HG03097 (cell line): ENCODE data around the gene RRP1B.
"Not testable (repeated sequence)": the region's sequence is repeated elsewhere in the genome, so short reads cannot be mapped to it uniquely, and the experiment has no call there.

Experiments used
- ATAC-seq: cut with Tn5 transposase; IDR thresholded peaks from one replicate; pipeline ENCODE4 v1.9.1; 2021; ENCODE audit not compliant: unreplicated experiment, low FRiP score

RRP1B gene

GRCh38 chr21:43665879-43666278, 6.5 kb downstream of the RRP1B start:
- ATAC-seq: no peak

DNA sequence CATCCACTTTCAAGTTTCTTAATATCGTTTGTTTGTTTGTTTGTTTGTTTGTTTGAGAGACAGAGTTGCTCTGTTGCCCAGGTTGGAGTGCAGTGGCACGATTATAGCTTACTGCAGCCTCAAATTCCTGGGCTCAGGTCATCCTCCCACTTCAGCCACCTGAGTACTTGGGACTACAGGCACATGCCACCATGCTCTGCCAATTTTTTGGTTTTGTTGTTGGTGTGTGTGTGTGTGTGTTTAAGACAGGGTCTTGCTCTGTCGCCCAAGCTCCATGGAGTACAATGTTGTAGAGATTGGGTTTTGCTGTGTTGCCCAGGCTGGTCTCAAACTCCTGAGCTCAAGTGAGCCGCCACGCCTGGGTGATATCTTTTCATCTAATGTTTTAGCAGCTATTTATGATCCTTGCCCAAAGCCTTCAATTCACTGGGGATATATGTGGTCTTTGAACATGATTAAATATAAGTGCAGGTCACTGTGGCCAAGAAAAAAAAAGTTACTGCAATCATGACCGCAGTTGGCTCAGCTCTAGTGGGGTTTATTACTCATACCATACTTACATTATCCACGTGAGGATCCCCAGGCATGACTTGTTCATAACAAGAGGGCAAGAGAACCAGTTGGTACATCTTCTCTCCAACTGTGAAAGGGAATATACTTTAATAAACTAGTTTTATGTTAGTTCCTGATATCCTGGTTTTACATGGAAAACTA, 8.0 kb downstream of the RRP1B start:
- no peak for ATAC-seq

- no peak for ATAC-seq
Observed at GRCh38 chr21:43669828-43670605, 10.7 kb downstream of the RRP1B start.

DNA sequence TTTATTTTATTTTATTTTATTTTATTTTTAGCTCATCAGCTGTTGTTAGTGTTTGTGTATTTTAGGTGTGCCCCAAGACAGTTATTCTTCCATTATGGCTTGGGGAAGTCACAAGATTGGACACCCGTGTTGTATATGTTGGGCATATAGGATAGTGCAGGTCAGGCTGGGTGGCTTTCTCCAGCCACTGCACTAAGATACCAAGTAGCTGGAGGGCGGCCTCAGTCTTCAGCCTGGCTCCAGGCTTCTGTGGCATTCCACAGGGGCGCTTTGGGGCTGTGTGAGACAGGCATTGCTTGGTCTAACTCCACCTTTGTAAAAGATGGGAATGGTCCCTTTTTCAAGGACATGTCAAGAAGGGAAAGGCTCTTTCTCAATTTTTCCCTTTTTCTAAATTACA, 16.5 kb downstream of the RRP1B start:
- no peak for ATAC-seq

- ATAC-seq: no peak
Observed at GRCh38 chr21:43676391-43676790, 17.0 kb downstream of the RRP1B start.

- no peak for ATAC-seq
Observed at GRCh38 chr21:43679951-43680350, 20.6 kb downstream of the RRP1B start.

DNA sequence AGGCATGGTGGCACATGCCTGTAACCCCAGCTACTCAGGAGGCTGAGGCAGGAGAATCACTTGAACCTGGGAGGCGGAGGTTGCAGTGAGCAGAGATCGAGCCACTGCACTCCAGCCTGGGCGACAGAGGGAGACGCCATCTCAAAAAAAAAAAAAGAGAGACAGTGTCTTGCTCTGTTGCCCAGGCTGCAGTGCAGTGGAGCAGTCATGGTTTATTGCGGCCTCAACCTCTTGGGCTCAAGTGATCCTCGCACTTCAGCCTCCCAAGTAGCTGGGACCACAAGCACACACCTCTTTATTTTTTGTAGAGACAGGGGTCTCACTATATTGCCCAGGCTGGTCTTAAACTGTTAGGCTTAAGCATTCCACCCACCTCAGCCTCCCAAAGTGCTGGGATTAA, 21.1 kb downstream of the RRP1B start:
- not testable (repeated sequence) for ATAC-seq

- ATAC-seq: no peak
Observed at GRCh38 chr21:43681650-43682049, 22.3 kb downstream of the RRP1B start.

DNA sequence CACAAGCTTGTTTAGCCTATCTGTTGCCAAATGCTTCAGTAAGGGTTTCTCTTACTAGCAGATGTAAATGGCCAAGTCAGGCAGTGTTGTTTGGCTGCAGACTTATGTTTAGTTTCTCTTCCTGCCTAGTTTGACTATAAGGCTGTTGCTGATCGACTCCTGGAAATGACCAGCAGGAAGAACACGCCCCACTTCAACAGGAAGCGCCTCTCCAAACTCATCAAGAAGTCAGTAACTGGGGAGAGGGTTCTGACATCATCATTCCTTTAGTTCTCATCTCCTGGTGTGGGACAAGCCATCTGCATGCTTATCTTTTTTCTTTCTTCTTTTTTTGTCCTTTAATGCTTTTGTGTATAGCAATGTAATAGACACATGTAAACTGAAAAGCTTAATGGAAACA, 25.1 kb downstream of the RRP1B start:
- no peak for ATAC-seq

- ATAC-seq: no peak
Observed at GRCh38 chr21:43686811-43687565, 27.6 kb downstream of the RRP1B start.

- no peak for ATAC-seq
Observed at GRCh38 chr21:43687566-43688399, 28.4 kb downstream of the RRP1B start.

DNA sequence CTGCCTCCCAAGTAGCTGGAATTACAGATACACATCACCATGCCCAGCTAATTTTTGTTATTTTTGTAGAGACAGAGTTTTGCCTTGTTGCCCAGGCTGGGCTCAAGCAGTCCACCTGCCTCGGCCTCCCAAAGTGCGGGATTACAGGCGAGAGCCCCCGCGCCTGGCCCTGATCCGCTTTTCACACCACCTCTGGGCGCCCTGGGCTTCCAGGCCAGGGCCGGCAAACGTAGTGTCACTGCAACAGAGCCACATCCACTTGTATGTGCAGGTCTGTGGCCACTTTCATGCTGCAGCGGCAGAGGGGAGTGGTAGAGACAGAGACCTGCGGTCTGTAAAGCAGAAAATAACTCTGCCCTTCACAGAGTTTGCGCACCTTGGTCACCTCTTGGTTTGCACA, 29.5 kb downstream of the RRP1B start:
- ATAC-seq: no peak

GRCh38 chr21:43689556-43690337, 30.4 kb downstream of the RRP1B start:
- ATAC-seq: no peak

DNA sequence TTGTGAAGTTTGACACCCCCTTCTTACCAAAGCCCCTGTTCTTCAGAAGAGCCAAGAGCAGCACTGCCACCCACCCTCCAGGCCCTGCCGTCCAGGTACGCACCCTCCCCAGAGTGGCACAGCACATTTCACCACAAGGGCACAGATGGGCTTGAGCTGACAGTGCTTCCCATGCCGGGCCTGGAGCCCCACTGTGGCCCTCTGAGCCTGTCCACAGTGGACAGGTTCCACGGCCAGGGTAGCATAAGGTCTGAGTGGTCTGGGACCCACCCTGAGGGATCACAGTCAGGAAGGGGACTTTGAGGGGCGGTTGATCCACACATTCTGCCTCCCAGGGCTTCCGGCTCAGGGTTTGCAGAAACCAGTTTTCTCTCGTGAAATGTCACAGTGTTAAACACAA, 31.0 kb downstream of the RRP1B start:
- ATAC-seq: no peak

- no peak for ATAC-seq
Observed at GRCh38 chr21:43691086-43691795, 31.9 kb downstream of the RRP1B start.

DNA sequence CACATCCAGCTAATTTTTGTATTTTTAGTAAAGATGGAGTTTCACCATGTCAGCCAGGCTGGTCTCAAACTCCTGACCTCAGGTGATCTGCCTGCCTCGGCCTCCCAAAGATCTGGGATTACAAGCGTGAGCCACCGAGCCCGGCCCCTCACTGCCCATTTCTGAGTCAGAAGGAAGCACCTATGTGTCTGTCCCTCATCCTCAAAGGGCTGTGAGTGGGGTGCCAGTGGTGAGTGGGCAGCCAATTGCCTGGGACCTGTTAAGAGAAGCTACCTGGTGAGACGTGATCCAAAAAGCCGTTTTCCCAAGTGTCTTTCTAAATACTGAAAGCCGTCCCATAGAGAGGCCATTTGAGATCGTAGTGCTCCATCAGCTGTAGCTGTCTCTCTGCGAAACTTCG, 32.4 kb downstream of the RRP1B start:
- ATAC-seq: no peak

- ATAC-seq: no peak
Observed at GRCh38 chr21:43692949-43693348, 33.6 kb downstream of the RRP1B start.

GRCh38 chr21:43693981-43694380, 34.6 kb downstream of the RRP1B start:
- no peak for ATAC-seq

DNA sequence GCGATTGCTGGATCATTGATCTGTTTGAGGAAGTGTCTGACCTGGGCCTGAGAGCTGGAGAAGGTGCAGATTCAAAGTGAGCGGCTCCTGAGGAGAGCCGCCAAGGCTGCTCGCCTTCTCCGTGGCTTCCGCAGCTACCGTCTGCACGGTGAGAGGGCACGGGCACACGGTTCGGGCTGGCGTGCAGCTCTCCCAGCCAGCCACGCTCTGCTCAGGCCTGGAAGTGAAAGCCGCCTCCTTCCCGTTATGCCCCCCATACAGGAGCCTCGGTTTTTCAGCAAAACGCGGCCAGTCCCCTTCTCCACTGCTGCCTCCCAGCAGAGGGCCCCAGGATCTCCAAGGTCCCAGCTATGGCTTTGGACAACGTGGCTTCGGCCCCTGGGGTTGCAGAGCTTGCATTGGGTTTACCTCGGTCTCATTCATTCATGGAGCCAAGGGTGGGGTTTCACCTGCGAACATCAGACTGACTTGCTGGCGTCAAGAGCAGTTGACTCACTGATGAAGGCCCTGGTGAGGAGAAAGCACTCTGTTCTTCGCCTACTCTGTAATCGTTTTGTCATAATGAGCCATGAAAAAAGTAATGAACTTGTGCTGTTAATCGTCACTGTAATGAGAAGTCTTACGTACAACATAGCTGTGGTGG, 35.2 kb downstream of the RRP1B start:
- ATAC-seq: no peak
